ENCODE results near the gene TMEM174. TPM values are rescaled to one million over a fixed set of nuclear protein-coding genes. Genes with fewer than 3 reads are reported as not detected.
"Not testable (repeated sequence)": the region's sequence is repeated elsewhere in the genome, so short reads cannot be mapped to it uniquely, and the experiment has no call there.

The TMEM174 gene
- total RNA-seq, 4 donors from 2014 or later, result not detected

- DNase-seq, result no peak
- Histone ChIP-seq H3K4me1 (no peaks in the 10 kb centered on the region), H3K27me3 (no peaks in the 10 kb centered on the region), H3K9me3 (no peaks in the 10 kb centered on the region), H3K27ac (no peak overlapping the region), H3K4me3 (no peak overlapping the region), H3K36me3 (no peaks in the 10 kb centered on the region)
- TF ChIP-seq CTCF (IDR thresholded peaks at IDR 0.05), result no peak
- TF ChIP-seq POLR2A (IDR thresholded peaks at IDR 0.05), result no peak
- intact Hi-C loops (cut with DNase I; ENCODE audit: low total_unique reads), result no loop called here
These were observed 26.7 kb downstream of the TMEM174 start for GRCh38 chr5:73199671-73200070.

GRCh38 chr5:73201547-73202513, 28.8 kb downstream of the TMEM174 start:
- H3K4me3 ChIP-seq, result no peak overlapping the region
- intact Hi-C loops (cut with DNase I; ENCODE audit: low total_unique reads), result no loop called here
- TF ChIP-seq POLR2A (IDR thresholded peaks at IDR 0.05) (no peak), CTCF (IDR thresholded peaks at IDR 0.05) (peak; percentile 37 to 68 (median 56))
- no peaks in the 10 kb centered on the region for H3K36me3 ChIP-seq
- H3K27ac ChIP-seq, result no peak overlapping the region
- H3K27me3 ChIP-seq, result no peaks in the 10 kb centered on the region
- DNase-seq, result peak; percentile 39 to 46
- H3K4me1 ChIP-seq, result no peaks in the 10 kb centered on the region
- no peaks in the 10 kb centered on the region for H3K9me3 ChIP-seq

- H3K4me1 ChIP-seq, result no peaks in the 10 kb centered on the region
- DNase-seq, result no peak
- TF ChIP-seq CTCF (IDR thresholded peaks at IDR 0.05), result no peak
- no peak for TF ChIP-seq POLR2A (IDR thresholded peaks at IDR 0.05)
- no peaks in the 10 kb centered on the region for H3K9me3 ChIP-seq
- no peaks in the 10 kb centered on the region for H3K36me3 ChIP-seq
- no peaks in the 10 kb centered on the region for H3K27me3 ChIP-seq
- no peak overlapping the region for H3K4me3 ChIP-seq
- H3K27ac ChIP-seq, result no peak overlapping the region
- intact Hi-C loops (cut with DNase I; ENCODE audit: low total_unique reads), result no loop called here
These were observed 31.3 kb downstream of the TMEM174 start for GRCh38 chr5:73204332-73204731.

GRCh38 chr5:73204733-73205132, 31.7 kb downstream of the TMEM174 start:
- DNase-seq, result no peak
- TF ChIP-seq CTCF (IDR thresholded peaks at IDR 0.05), result no peak
- TF ChIP-seq POLR2A (IDR thresholded peaks at IDR 0.05), result no peak
- Histone ChIP-seq H3K36me3 (no peaks in the 10 kb centered on the region), H3K4me1 (no peaks in the 10 kb centered on the region), H3K9me3 (peaks cover 0 to 3% of the 10 kb centered on the region in 2 donors), H3K27ac (no peak overlapping the region), H3K4me3 (no peak overlapping the region), H3K27me3 (no peaks in the 10 kb centered on the region)
- intact Hi-C loops (cut with DNase I; ENCODE audit: low total_unique reads), result no loop called here

DNA sequence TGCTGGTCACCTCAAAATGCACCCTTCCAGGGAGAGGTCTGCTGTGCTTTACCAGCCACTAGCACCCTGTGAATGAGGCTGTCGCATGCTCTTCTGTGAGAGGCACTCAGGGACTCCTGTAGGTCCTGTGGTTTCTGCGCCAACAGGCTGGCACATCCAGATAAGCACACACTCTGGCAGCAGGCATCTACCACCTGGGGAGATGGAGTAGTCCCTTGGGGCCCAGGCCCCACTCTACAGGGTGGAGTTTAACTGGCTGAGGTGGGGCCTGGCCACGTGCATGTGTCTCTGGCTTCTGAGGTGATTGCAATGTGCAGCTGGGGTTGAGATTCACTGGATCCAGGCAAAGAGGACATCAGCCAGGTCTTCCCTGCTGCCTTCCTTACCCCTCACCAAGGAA, 32.3 kb downstream of the TMEM174 start:
- H3K36me3 ChIP-seq, result no peaks in the 10 kb centered on the region
- no peak for TF ChIP-seq CTCF (IDR thresholded peaks at IDR 0.05)
- TF ChIP-seq POLR2A (IDR thresholded peaks at IDR 0.05), result no peak
- H3K27me3 ChIP-seq, result no peaks in the 10 kb centered on the region
- H3K27ac ChIP-seq, result no peak overlapping the region
- H3K4me1 ChIP-seq, result no peaks in the 10 kb centered on the region
- no peak for DNase-seq
- peaks cover 0 to 3% of the 10 kb centered on the region in 2 donors for H3K9me3 ChIP-seq
- H3K4me3 ChIP-seq, result no peak overlapping the region
- intact Hi-C loops (cut with DNase I; ENCODE audit: low total_unique reads), result no loop called here

GRCh38 chr5:73207239-73207638, 34.2 kb downstream of the TMEM174 start:
- intact Hi-C loops (cut with DNase I; ENCODE audit: low total_unique reads); H3K4me3 ChIP-seq; H3K27me3 ChIP-seq: not testable (repeated sequence)

GRCh38 chr5:73209075-73209474, 36.1 kb downstream of the TMEM174 start:
- intact Hi-C loops (cut with DNase I; ENCODE audit: low total_unique reads); H3K27ac ChIP-seq; H3K36me3 ChIP-seq; H3K4me3 ChIP-seq; H3K4me1 ChIP-seq; DNase-seq; H3K9me3 ChIP-seq; H3K27me3 ChIP-seq: not testable (repeated sequence)

More at GRCh38 chr5:73207239-73207638, 34.2 kb downstream of the TMEM174 start:
- not testable (repeated sequence) for H3K9me3 ChIP-seq, H3K4me1 ChIP-seq, H3K27ac ChIP-seq, H3K36me3 ChIP-seq, DNase-seq

- not testable (repeated sequence) for DNase-seq, H3K9me3 ChIP-seq, H3K4me1 ChIP-seq, H3K36me3 ChIP-seq, H3K4me3 ChIP-seq, H3K27ac ChIP-seq
- intact Hi-C loops (cut with DNase I; ENCODE audit: low total_unique reads), result loop anchor here (10.0 kb wide), 1 partner anchor 242 kb away; no protein-coding TSS in a partner anchor
- H3K27me3 ChIP-seq, result peaks cover 0 to 12% of the 10 kb centered on the region in 2 donors
These were observed 39.7 kb downstream of the TMEM174 start for GRCh38 chr5:73212693-73213092.
